Keratinocyte (primary cell): ENCODE results near the gene ATP5F1C. TPM values are rescaled to one million over a fixed set of nuclear protein-coding genes. Genes with fewer than 3 reads are reported as not detected.

ENCODE experiments used
- DNase-seq: peaks from one replicate; pipeline ENCODE4 v3.0.0-alpha.2; 2011; ENCODE audit warnings: low read depth, missing footprints, low spot score
- FAIRE-seq: peaks from 2 replicates; lab custom pipeline; 2011; peaks lifted over from hg19 to GRCh38; lab: Jason Lieb, UNC
- H2AFZ ChIP-seq: 2 replicates; pipeline ENCODE4 v1.6.0; 2012; ENCODE audit warnings: low read length, control low read depth, inconsistent platforms; ENCODE audit not compliant: control insufficient read depth
- H3K27ac ChIP-seq: 2 replicates; pipeline ENCODE4 v1.5.1; 2011; ENCODE audit warnings: low read length; ENCODE audit not compliant: control insufficient read depth, insufficient read depth
- H3K27me3 ChIP-seq: 3 replicates; pipeline ENCODE4 v1.6.0; 2011; ENCODE audit warnings: low read length; ENCODE audit not compliant: control insufficient read depth, insufficient read depth; ENCODE audit errors: extremely low read depth
- H3K36me3 ChIP-seq, 2 experiments: 2 replicates in 1 of 2; 3 replicates in 1 of 2; pipeline ENCODE4 v1.5.1; 2011; ENCODE audit warnings: low read length in 2 of 2, mild to moderate bottlenecking in 1 of 2; ENCODE audit not compliant: control insufficient read depth in 2 of 2, insufficient read depth in 2 of 2; ENCODE audit errors: extremely low read depth in 1 of 2
- H3K4me1 ChIP-seq: 3 replicates; pipeline ENCODE4 v1.5.1; 2011; ENCODE audit warnings: low read length; ENCODE audit not compliant: control insufficient read depth, insufficient read depth; ENCODE audit errors: extremely low read depth
- H3K4me2 ChIP-seq: 3 replicates; pipeline ENCODE4 v1.6.0; 2011; ENCODE audit warnings: low read depth, low read length; ENCODE audit not compliant: control insufficient read depth, insufficient read depth; ENCODE audit errors: extremely low read depth
- H3K4me3 ChIP-seq, 3 experiments: fragments of 200-600 bp in 1 of 3; sonication (generic) in 1 of 3; 2 replicates in 2 of 3; 3 replicates in 1 of 3; pipeline ENCODE4 v1.5.1; 2011 to 2016; ENCODE audit warnings: low read length in 3 of 3, mild to moderate bottlenecking in 3 of 3, control low read depth in 2 of 3, inconsistent platforms in 1 of 3, low read depth in 1 of 3, mixed read lengths in 1 of 3, mixed run types in 1 of 3, moderate library complexity in 1 of 3; ENCODE audit not compliant: control insufficient read depth in 2 of 3, insufficient read depth in 2 of 3; ENCODE audit errors: extremely low read depth in 1 of 3
- H3K79me2 ChIP-seq: 2 replicates; pipeline ENCODE4 v1.6.0; 2012; ENCODE audit warnings: low read length; ENCODE audit not compliant: control insufficient read depth, insufficient read depth
- H3K9ac ChIP-seq: 3 replicates; pipeline ENCODE4 v1.6.0; 2011; ENCODE audit warnings: low read length; ENCODE audit not compliant: control insufficient read depth, insufficient read depth; ENCODE audit errors: extremely low read depth
- H3K9me1 ChIP-seq: 3 replicates; pipeline ENCODE4 v1.6.0; 2011; ENCODE audit warnings: low read length; ENCODE audit not compliant: control insufficient read depth, insufficient read depth; ENCODE audit errors: extremely low read depth
- H3K9me3 ChIP-seq: 2 replicates; pipeline ENCODE4 v1.5.1; 2012; ENCODE audit warnings: low read depth, low read length; ENCODE audit not compliant: control insufficient read depth
- H4K20me1 ChIP-seq: 3 replicates; pipeline ENCODE4 v1.6.0; 2011; ENCODE audit warnings: low read length; ENCODE audit not compliant: control insufficient read depth, insufficient read depth; ENCODE audit errors: extremely low read depth
- CTCF ChIP-seq, 3 experiments: IDR thresholded peaks in 1 of 3; conservative IDR thresholded peaks in 1 of 3; optimal IDR thresholded peaks in 1 of 3; 2 replicates in 2 of 3; 3 replicates in 1 of 3; pipeline versions ENCODE3 to v1.5.1; 2011; ENCODE audit warnings: low read length in 3 of 3, mild to moderate bottlenecking in 3 of 3, moderate library complexity in 2 of 3, control low read depth in 1 of 3, inconsistent platforms in 1 of 3; ENCODE audit not compliant: insufficient read depth in 2 of 3; ENCODE audit errors: extremely low read depth in 1 of 3
- EZH2 ChIP-seq: IDR thresholded peaks from one replicate; pipeline ENCODE4 v1.6.1; 2012; ENCODE audit warnings: inconsistent platforms, mild to moderate bottlenecking, low read length, moderate library complexity
- dilution Hi-C: fragments of 300-500 bp; cut with MboI; formaldehyde crosslinking; loops from one replicate; pipeline ENCODE4 v1.7.0; 2020; ENCODE audit warnings: low sequenced_read_pairs; ENCODE audit not compliant: extremely low pct_ligation_motif_present
- polyA plus RNA-seq, 5 experiments: library from polyadenylated mRNA; depleted of rRNA in 3 of 5; stranded (reverse) in 3 of 5; stranded (forward) in 1 of 5; unstranded in 1 of 5; fragments of >200 nt; gene quantifications; 1 replicate in 1 of 5; 2 replicates in 3 of 5; 3 replicates in 1 of 5; pipeline versions ENCODE4 v1.2.1 to v1.2.3, GENCODE V29; 2011 to 2012; ENCODE audit warnings: missing spikeins in 2 of 5, low read depth in 1 of 5, low replicate concordance in 1 of 5

ATP5F1C gene
- polyA plus RNA-seq, 1 donor (not counting 4 experiments of a cell fraction or from before 2014, with no cell fraction given), result 496 TPM

GRCh38 chr10:7808686-7809267 lies 20.8 kb downstream of the ATP5F1C start:
- H3K27me3 ChIP-seq, result no peaks in the 10 kb centered on the region
- no peak overlapping the region for H3K4me3 ChIP-seq
- no peak overlapping the region for H2AFZ ChIP-seq
- no peaks in the 10 kb centered on the region for H3K9me3 ChIP-seq
- H3K27ac ChIP-seq, result no peak overlapping the region
- FAIRE-seq (no peak), DNase-seq (no peak)
- no peak overlapping the region for H3K9ac ChIP-seq
- dilution Hi-C loops, result no loop called here
- peaks cover 15 to 18% of the 10 kb centered on the region in 2 experiments for H3K36me3 ChIP-seq
- H3K4me2 ChIP-seq, result no peak overlapping the region
- no peaks in the 10 kb centered on the region for H3K9me1 ChIP-seq
- H3K79me2 ChIP-seq, result peaks cover 2% of the 10 kb centered on the region
- H4K20me1 ChIP-seq, result no peaks in the 10 kb centered on the region
- TF ChIP-seq EZH2, result no peak
- TF ChIP-seq CTCF (optimal IDR thresholded peaks at IDR 0.05 in 1 of 3, IDR thresholded peaks at IDR 0.05 in 1 of 3, conservative IDR thresholded peaks at IDR 0.05 in 1 of 3; ENCODE audit: extremely low read depth in 1 of 3, insufficient read depth in 2 of 3, low read length in 3 of 3), result no peak
- no peaks in the 10 kb centered on the region for H3K4me1 ChIP-seq

GRCh38 chr10:7810443-7810842 lies 22.5 kb downstream of the ATP5F1C start:
- H3K36me3 ChIP-seq, result peaks cover 4 to 7% of the 10 kb centered on the region in 2 experiments
- no peak overlapping the region for H3K27ac ChIP-seq
- no peaks in the 10 kb centered on the region for H3K4me1 ChIP-seq
- no peak overlapping the region for H2AFZ ChIP-seq
- H3K79me2 ChIP-seq, result no peaks in the 10 kb centered on the region
- H4K20me1 ChIP-seq, result no peaks in the 10 kb centered on the region
- H3K4me2 ChIP-seq, result no peak overlapping the region
- no peaks in the 10 kb centered on the region for H3K9me1 ChIP-seq
- no peak for FAIRE-seq
- TF ChIP-seq EZH2 (no peak), CTCF (optimal IDR thresholded peaks at IDR 0.05 in 1 of 3, IDR thresholded peaks at IDR 0.05 in 1 of 3, conservative IDR thresholded peaks at IDR 0.05 in 1 of 3; ENCODE audit: extremely low read depth in 1 of 3, insufficient read depth in 2 of 3, low read length in 3 of 3) (no peak)
- no peak for DNase-seq
- no peak overlapping the region for H3K9ac ChIP-seq
- dilution Hi-C loops, result no loop called here
- no peaks in the 10 kb centered on the region for H3K9me3 ChIP-seq
- no peaks in the 10 kb centered on the region for H3K27me3 ChIP-seq
- H3K4me3 ChIP-seq, result no peak overlapping the region
